K562 (cell line): ENCODE measurements around the gene DEPDC4. TPM values are rescaled to one million over a fixed set of nuclear protein-coding genes. Genes with fewer than 3 reads are reported as not detected.
A peak's percentile ranks its signal among the peaks of the same experiment; 100 is the strongest.

ENCODE experiments used
- ARHGAP35 ChIP-seq: fragments of 450-650 bp; IDR thresholded peaks from 2 replicates; pipeline ENCODE4 v1.6.1; 2018; ENCODE audit not compliant: partially characterized antibody
- BRCA1 ChIP-seq, 2 experiments: fragments of 450-650 bp in 1 of 2; sonication (generic) in 1 of 2; formaldehyde crosslinking in 1 of 2; IDR thresholded peaks; 2 replicates each; pipeline versions ENCODE4 v1.5.0 to v1.6.1; 2017 to 2020; ENCODE audit warnings: mild to moderate bottlenecking in 1 of 2, missing genetic modification reagents in 1 of 2
- BRF1 ChIP-seq: IDR thresholded peaks from 3 replicates; pipeline ENCODE4 v1.6.1; 2011; ENCODE audit warnings: borderline replicate concordance, mild to moderate bottlenecking; ENCODE audit not compliant: insufficient read length; ENCODE audit errors: extremely low read depth
- CHCHD3 ChIP-seq: fragments of 250-450 bp; sonication (Bioruptor Pico); IDR thresholded peaks from 2 replicates; pipeline ENCODE4 v2.1.2; 2022; ENCODE audit warnings: mild to moderate bottlenecking
- ETV1 ChIP-seq: fragments of 450-650 bp; conservative IDR thresholded peaks from 2 replicates; pipeline ENCODE4 v1.6.1; 2016; ENCODE audit warnings: missing genetic modification characterization, control low read depth, low read depth, missing compliant biosample characterization
- FOS ChIP-seq: IDR thresholded peaks from 3 replicates; pipeline ENCODE4 v1.6.1; 2011; ENCODE audit not compliant: insufficient read length; ENCODE audit errors: extremely low read depth
- HSF4 ChIP-seq: fragments of 250-450 bp; sonication (Bioruptor Pico); IDR thresholded peaks from 2 replicates; pipeline ENCODE4 v2.1.2; 2022; ENCODE audit warnings: mild to moderate bottlenecking, moderate library complexity, borderline replicate concordance
- ILF3 ChIP-seq: fragments of 450-650 bp; IDR thresholded peaks from 2 replicates; pipeline ENCODE4 v1.6.1; 2018; ENCODE audit warnings: antibody characterized with exemption, mild to moderate bottlenecking, moderate library complexity, borderline replicate concordance
- L3MBTL2 ChIP-seq: fragments of 450-650 bp; IDR thresholded peaks from 2 replicates; pipeline ENCODE4 v1.6.1; 2016; ENCODE audit warnings: mild to moderate bottlenecking, moderate library complexity
- MTA1 ChIP-seq: fragments of 450-650 bp; IDR thresholded peaks from 2 replicates; pipeline ENCODE4 v1.6.1; 2017; ENCODE audit warnings: borderline replicate concordance
- NELFE ChIP-seq: IDR thresholded peaks from 2 replicates; pipeline ENCODE4 v1.6.1; 2011; ENCODE audit warnings: mild to moderate bottlenecking; ENCODE audit not compliant: insufficient read depth, insufficient read length
- PHB2 ChIP-seq: fragments of 450-650 bp; IDR thresholded peaks from 2 replicates; pipeline ENCODE4 v1.6.1; 2017; ENCODE audit warnings: low read depth
- PRPF4 ChIP-seq: fragments of 200-400 bp; formaldehyde crosslinking; IDR thresholded peaks from one replicate; pipeline ENCODE4 v1.6.1; 2017; ENCODE audit warnings: low read length, low read depth, mild to moderate bottlenecking; ENCODE audit not compliant: insufficient read depth, poor library complexity, severe bottlenecking
- RHOXF2B ChIP-seq: fragments of 250-450 bp; sonication (Bioruptor Pico); conservative IDR thresholded peaks from 2 replicates; pipeline ENCODE4 v1.5.1; 2021
- SIN3A ChIP-seq, 2 experiments: fragments of 150-350 bp in 1 of 2; IDR thresholded peaks; 2 replicates each; pipeline ENCODE4 v1.6.1; 2011 to 2016; ENCODE audit warnings: borderline replicate concordance in 2 of 2, low read depth in 2 of 2, low read length in 2 of 2, mild to moderate bottlenecking in 2 of 2, moderate library complexity in 2 of 2; ENCODE audit not compliant: control insufficient read depth in 1 of 2
- SMAD1 ChIP-seq: fragments of 150-350 bp; IDR thresholded peaks from 2 replicates; pipeline ENCODE4 v1.6.1; 2014; ENCODE audit warnings: low read length, low read depth; ENCODE audit not compliant: partially characterized antibody
- SMARCC2 ChIP-seq: fragments of 450-650 bp; IDR thresholded peaks from 2 replicates; pipeline ENCODE4 v1.6.1; 2017; ENCODE audit warnings: antibody characterized with exemption, moderate library complexity, mild to moderate bottlenecking, low read depth
- STAG1 ChIP-seq: sonication (generic); formaldehyde crosslinking; IDR thresholded peaks from 2 replicates; pipeline ENCODE4 v1.5.0; 2020; ENCODE audit warnings: missing genetic modification reagents, borderline replicate concordance
- VEZF1 ChIP-seq: fragments of 200-800 bp; sonication (Bioruptor generic); IDR thresholded peaks from 2 replicates; pipeline ENCODE4 v1.6.1; 2017; ENCODE audit warnings: missing genetic modification characterization, missing compliant biosample characterization
- ZBTB1 ChIP-seq: sonication (generic); formaldehyde crosslinking; IDR thresholded peaks from 2 replicates; pipeline ENCODE4 v1.8.1; 2023; ENCODE audit warnings: missing genetic modification reagents, low read depth, mild to moderate bottlenecking, borderline replicate concordance
- ZNF124 ChIP-seq: sonication (generic); formaldehyde crosslinking; IDR thresholded peaks from 2 replicates; pipeline ENCODE4 v1.8.1; 2022; ENCODE audit warnings: missing genetic modification reagents
- ZNF134 ChIP-seq: fragments of 250-450 bp; sonication (Bioruptor Pico); conservative IDR thresholded peaks from 2 replicates; pipeline ENCODE4 v1.4.0; 2020
- ZNF3 ChIP-seq: fragments of 250-450 bp; sonication (Bioruptor Pico); IDR thresholded peaks from 2 replicates; pipeline ENCODE4 v1.5.0; 2021; ENCODE audit warnings: mild to moderate bottlenecking, moderate library complexity
- ZNF717 ChIP-seq: fragments of 250-450 bp; sonication (Bioruptor Pico); IDR thresholded peaks from 2 replicates; pipeline ENCODE4 v1.5.0; 2021
- ZNF75A ChIP-seq: fragments of 450-650 bp; formaldehyde crosslinking; IDR thresholded peaks from 2 replicates; pipeline ENCODE4 v1.4.0; 2020; ENCODE audit warnings: mild to moderate bottlenecking
- ZNF76 ChIP-seq: fragments of 250-450 bp; sonication (Bioruptor Pico); IDR thresholded peaks from 2 replicates; pipeline ENCODE4 v1.4.0; 2020; ENCODE audit warnings: mild to moderate bottlenecking, moderate library complexity, borderline replicate concordance
- ZNF766 ChIP-seq: fragments of 200-800 bp; sonication (Bioruptor generic); conservative IDR thresholded peaks from 2 replicates; pipeline ENCODE4 v1.6.1; 2016; ENCODE audit warnings: missing genetic modification characterization, missing compliant biosample characterization
- polyA plus RNA-seq, 8 experiments: library from polyadenylated mRNA; depleted of rRNA in 4 of 8; stranded (reverse) in 5 of 8; unstranded in 3 of 8; fragments of >200 nt; fragmentation: Nextera tagmentation in 2 of 8; fragmentation: Illumina TruSeq in 1 of 8; extraction: Ambion mirVana in 2 of 8; extraction: Trizol in 1 of 8; gene quantifications; 2 replicates each; pipeline versions ENCODE4 v1.2.1 to v1.2.3, GENCODE V29; 2011 to 2014; ENCODE audit warnings: inconsistent platforms in 1 of 8, missing spikeins in 1 of 8
- total RNA-seq, 7 experiments: library from RNA; depleted of rRNA in 6 of 7; stranded (reverse); fragments of >200 nt in 6 of 7; fragmentation: Illumina TruSeq in 2 of 7; extraction: Trizol in 2 of 7; gene quantifications; 2 replicates each; pipeline versions ENCODE4 v1.2.1 to v1.2.3, GENCODE V29; 2011 to 2021; ENCODE audit warnings: low replicate concordance in 1 of 7

DEPDC4 gene
- total and polyA plus RNA-seq, 9 of the 15 experiments (the other 6 are each of a cell fraction or from before 2014, with no cell fraction given), result 3.6 to 13.2 (median 7.4) TPM

GRCh38 chr12:100199347-100200149 is 67.3 kb downstream of the DEPDC4 start (continued):
- TF ChIP-seq ETV1 (tag) (no peak), ZNF76 (CRISPR knock-in tag) (no peak), ZNF124 (no peak), SIN3A (IDR thresholded peaks at IDR 0.05; ENCODE audit: borderline replicate concordance in 2 of 2, control insufficient read depth in 1 of 2, low read depth in 2 of 2, low read length in 2 of 2) (no peak), BRF1 (no peak), ZNF3 (CRISPR knock-in tag) (no peak), ZNF717 (CRISPR knock-in tag) (no peak), FOS (no peak), ARHGAP35 (no peak), SMAD1 (no peak), STAG1 (no peak), ZBTB1 (CRISPR knock-in tag) (no peak), MTA1 (no peak), RHOXF2B (CRISPR knock-in tag) (no peak), VEZF1 (CRISPR knock-in tag) (peak; percentile 77), CHCHD3 (CRISPR knock-in tag) (no peak), ILF3 (no peak), NELFE (no peak), ZNF134 (no peak), BRCA1 (IDR thresholded peaks at IDR 0.05) (no peak), BRCA1 (CRISPR knock-in tag; IDR thresholded peaks at IDR 0.05) (no peak), ZNF766 (no peak), SMARCC2 (no peak), ZNF75A (CRISPR knock-in tag) (no peak), HSF4 (CRISPR knock-in tag) (no peak), PHB2 (no peak), L3MBTL2 (peak; percentile 58), PRPF4 (no peak)
